Stimulated activated naive CD8-positive, alpha-beta T cell treated with anti-CD3 and anti-CD28 coated beads, Interleukin-15, Interleukin-2, amounts not matched to agents 100 ng/mL and 50 ng/mL, for 24 hours (primary cell): ENCODE measurements around the gene ELN.
"Not testable (repeated sequence)": the region's sequence is repeated elsewhere in the genome, so short reads cannot be mapped to it uniquely, and the experiment has no call there.

Experiments used
- H3K27ac Mint-ChIP-seq: one replicate; pipeline ENCODE4 v1.8.0; 2021; ENCODE audit warnings: mild to moderate bottlenecking, mixed read lengths
- H3K27me3 Mint-ChIP-seq: one replicate; pipeline ENCODE4 v1.8.0; 2021; ENCODE audit warnings: mixed read lengths
- H3K36me3 Mint-ChIP-seq: one replicate; pipeline ENCODE4 v1.8.0; 2021; ENCODE audit warnings: low read depth, mixed read lengths
- H3K4me1 Mint-ChIP-seq: one replicate; pipeline ENCODE4 v1.8.0; 2021; ENCODE audit warnings: low read depth, mixed read lengths
- H3K4me3 Mint-ChIP-seq: one replicate; pipeline ENCODE4 v1.8.0; 2021; ENCODE audit warnings: mild to moderate bottlenecking, mixed read lengths
- H3K9me3 Mint-ChIP-seq: one replicate; pipeline ENCODE4 v1.8.0; 2021; ENCODE audit warnings: mixed read lengths

Gene ELN

GRCh38 chr7:74011421-74011820, 16.6 kb upstream of the ELN start:
- H3K4me1 Mint-ChIP-seq, H3K27ac Mint-ChIP-seq, H3K27me3 Mint-ChIP-seq, H3K4me3 Mint-ChIP-seq, H3K9me3 Mint-ChIP-seq, H3K36me3 Mint-ChIP-seq: not testable (repeated sequence)

- Mint-ChIP-seq H3K27me3 (no peaks in the 10 kb centered on the region), H3K9me3 (no peaks in the 10 kb centered on the region), H3K36me3 (no peaks in the 10 kb centered on the region), H3K27ac (no peak overlapping the region), H3K4me3 (no peak overlapping the region), H3K4me1 (no peaks in the 10 kb centered on the region)
Observed at GRCh38 chr7:74012842-74013249, 15.1 kb upstream of the ELN start.

- Mint-ChIP-seq H3K4me3 (no peak overlapping the region), H3K9me3 (no peaks in the 10 kb centered on the region), H3K4me1 (no peaks in the 10 kb centered on the region), H3K27ac (no peak overlapping the region), H3K36me3 (no peaks in the 10 kb centered on the region), H3K27me3 (peaks cover 5% of the 10 kb centered on the region)
Observed at GRCh38 chr7:74013539-74014272, 14.3 kb upstream of the ELN start.

GRCh38 chr7:74014931-74015330, 13.0 kb upstream of the ELN start:
- Mint-ChIP-seq H3K27me3 (peaks cover 5% of the 10 kb centered on the region), H3K4me3 (no peak overlapping the region), H3K9me3 (no peaks in the 10 kb centered on the region), H3K36me3 (no peaks in the 10 kb centered on the region), H3K4me1 (no peaks in the 10 kb centered on the region), H3K27ac (no peak overlapping the region)

GRCh38 chr7:74015670-74016069, 12.3 kb upstream of the ELN start:
- Mint-ChIP-seq H3K4me1 (no peaks in the 10 kb centered on the region), H3K4me3 (no peak overlapping the region), H3K27ac (no peak overlapping the region)

GRCh38 chr7:74017125-74017524, 10.8 kb upstream of the ELN start:
- Mint-ChIP-seq H3K36me3 (no peaks in the 10 kb centered on the region), H3K27ac (no peak overlapping the region), H3K9me3 (no peaks in the 10 kb centered on the region), H3K4me1 (no peaks in the 10 kb centered on the region), H3K27me3 (peaks cover 5% of the 10 kb centered on the region), H3K4me3 (no peak overlapping the region)

More at GRCh38 chr7:74015670-74016069, 12.3 kb upstream of the ELN start:
- peaks cover 5% of the 10 kb centered on the region for H3K27me3 Mint-ChIP-seq
- H3K36me3 Mint-ChIP-seq: no peaks in the 10 kb centered on the region
- no peaks in the 10 kb centered on the region for H3K9me3 Mint-ChIP-seq

GRCh38 chr7:74018246-74018895, 9.6 kb upstream of the ELN start:
- no peaks in the 10 kb centered on the region for H3K9me3 Mint-ChIP-seq
- no peak overlapping the region for H3K4me3 Mint-ChIP-seq
- no peaks in the 10 kb centered on the region for H3K4me1 Mint-ChIP-seq
- peaks cover 7% of the 10 kb centered on the region for H3K27me3 Mint-ChIP-seq
- H3K36me3 Mint-ChIP-seq: no peaks in the 10 kb centered on the region
- H3K27ac Mint-ChIP-seq: no peak overlapping the region

GRCh38 chr7:74019149-74019548, 8.8 kb upstream of the ELN start:
- Mint-ChIP-seq H3K27ac (no peak overlapping the region), H3K36me3 (no peaks in the 10 kb centered on the region), H3K27me3 (peaks cover 11% of the 10 kb centered on the region), H3K9me3 (no peaks in the 10 kb centered on the region), H3K4me3 (no peak overlapping the region), H3K4me1 (no peaks in the 10 kb centered on the region)

GRCh38 chr7:74020390-74020789, 7.6 kb upstream of the ELN start:
- Mint-ChIP-seq H3K4me3 (no peak overlapping the region), H3K36me3 (no peaks in the 10 kb centered on the region), H3K27me3 (peaks cover 23% of the 10 kb centered on the region), H3K4me1 (no peaks in the 10 kb centered on the region), H3K27ac (no peak overlapping the region), H3K9me3 (no peaks in the 10 kb centered on the region)

GRCh38 chr7:74021546-74022320, 6.2 kb upstream of the ELN start:
- H3K36me3 Mint-ChIP-seq: no peaks in the 10 kb centered on the region
- H3K4me3 Mint-ChIP-seq: no peak overlapping the region
- H3K9me3 Mint-ChIP-seq: no peaks in the 10 kb centered on the region
- H3K27me3 Mint-ChIP-seq: peaks cover 36% of the 10 kb centered on the region
- H3K4me1 Mint-ChIP-seq: peaks cover 2% of the 10 kb centered on the region
- no peak overlapping the region for H3K27ac Mint-ChIP-seq

GRCh38 chr7:74022507-74022906, 5.5 kb upstream of the ELN start:
- H3K4me3 Mint-ChIP-seq: no peak overlapping the region
- peaks cover 3% of the 10 kb centered on the region for H3K4me1 Mint-ChIP-seq
- H3K36me3 Mint-ChIP-seq: no peaks in the 10 kb centered on the region
- no peaks in the 10 kb centered on the region for H3K9me3 Mint-ChIP-seq
- peaks cover 37% of the 10 kb centered on the region for H3K27me3 Mint-ChIP-seq
- H3K27ac Mint-ChIP-seq: no peak overlapping the region

GRCh38 chr7:74023092-74023536, 4.9 kb upstream of the ELN start:
- Mint-ChIP-seq H3K27ac (no peak overlapping the region), H3K4me3 (no peak overlapping the region), H3K4me1 (peaks cover 3% of the 10 kb centered on the region), H3K36me3 (no peaks in the 10 kb centered on the region), H3K27me3 (peaks cover 37% of the 10 kb centered on the region), H3K9me3 (no peaks in the 10 kb centered on the region)

GRCh38 chr7:74023786-74024185, 4.2 kb upstream of the ELN start:
- peaks cover 3% of the 10 kb centered on the region for H3K4me1 Mint-ChIP-seq
- no peaks in the 10 kb centered on the region for H3K9me3 Mint-ChIP-seq
- no peak overlapping the region for H3K27ac Mint-ChIP-seq
- H3K36me3 Mint-ChIP-seq: no peaks in the 10 kb centered on the region
- H3K27me3 Mint-ChIP-seq: peaks cover 35% of the 10 kb centered on the region
- no peak overlapping the region for H3K4me3 Mint-ChIP-seq

- peaks cover 46% of the 10 kb centered on the region for H3K27me3 Mint-ChIP-seq
- no peaks in the 10 kb centered on the region for H3K36me3 Mint-ChIP-seq
- H3K4me1 Mint-ChIP-seq: peaks cover 7% of the 10 kb centered on the region
- no peak overlapping the region for H3K27ac Mint-ChIP-seq
- no peak overlapping the region for H3K4me3 Mint-ChIP-seq
- no peaks in the 10 kb centered on the region for H3K9me3 Mint-ChIP-seq
Observed at GRCh38 chr7:74025146-74025545, 2.8 kb upstream of the ELN start.

GRCh38 chr7:74025730-74026129, 2.2 kb upstream of the ELN start:
- H3K27ac Mint-ChIP-seq: no peak overlapping the region
- H3K9me3 Mint-ChIP-seq: no peaks in the 10 kb centered on the region
- peaks cover 48% of the 10 kb centered on the region for H3K27me3 Mint-ChIP-seq
- no peaks in the 10 kb centered on the region for H3K36me3 Mint-ChIP-seq
- no peak overlapping the region for H3K4me3 Mint-ChIP-seq
- peaks cover 7% of the 10 kb centered on the region for H3K4me1 Mint-ChIP-seq
